ENCODE measurements around the gene SERPINB7. TPM values are rescaled to one million over a fixed set of nuclear protein-coding genes. Genes with fewer than 3 reads are reported as not detected.

The SERPINB7 gene
- total and polyA plus RNA-seq, 2 of the 8 experiments (the other 6 are each of a cell fraction or from before 2014, with no cell fraction given), result not detected

DNA sequence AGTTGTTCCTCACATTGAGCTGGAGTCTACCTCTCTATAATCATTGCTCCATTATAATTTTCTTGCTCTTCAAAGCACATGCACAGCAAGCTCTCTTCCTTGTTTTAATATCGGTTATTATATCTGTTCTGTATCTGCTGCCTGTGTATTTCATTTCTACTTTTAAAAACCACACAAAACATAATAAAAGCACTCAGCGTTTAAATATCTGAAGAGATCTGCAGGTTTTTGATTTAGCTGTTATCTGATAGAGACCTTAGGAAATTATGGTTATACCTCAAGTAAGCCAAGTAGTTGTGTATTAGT is 49.0 kb downstream of the SERPINB7 start (continued):
- TF ChIP-seq, protein P1, sequence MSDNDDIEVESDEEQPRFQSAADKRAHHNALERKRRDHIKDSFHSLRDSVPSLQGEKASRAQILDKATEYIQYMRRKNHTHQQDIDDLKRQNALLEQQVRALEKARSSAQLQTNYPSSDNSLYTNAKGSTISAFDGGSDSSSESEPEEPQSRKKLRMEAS (IDR thresholded peaks at IDR 0.05), result no peak
- no peak for TF ChIP-seq TEAD4 (IDR thresholded peaks at IDR 0.05; ENCODE audit: low read depth, low read length)

All from H1 (cell line).